Naive thymus-derived CD8-positive, alpha-beta T cell (primary cell): ENCODE measurements around the gene NAGS. TPM values are rescaled to one million over a fixed set of nuclear protein-coding genes. Genes with fewer than 3 reads are reported as not detected.
"Not testable (repeated sequence)": the region's sequence is repeated elsewhere in the genome, so short reads cannot be mapped to it uniquely, and the experiment has no call there.

Experiments used
- ATAC-seq, 2 donors: fragments of 150-1000 bp; cut with Tn5 transposase in 1 of 2; sonication (Bioruptor Pico), chemical (Tn5 transposase) in 1 of 2; 1 replicate in 1 of 2; 2 replicates in 1 of 2; pipeline ENCODE4 v1.10.0; 2021; ENCODE audit warnings: mild to moderate bottlenecking in 2 of 2, moderate library complexity in 2 of 2
- POLR2A ChIA-PET: fragments of 350-600 bp; sonication (Branson Sonifier 250); formaldehyde crosslinking; loops from one replicate; lab custom pipeline; 2021; ENCODE audit warnings: antibody characterized with exemption; lab: Charles Lee
- DNase-seq, 10 donors: peaks; one replicate each; pipeline versions ENCODE4 v3.0.0 to v3.0.0-alpha.2; 2020 to 2022
- H3K27ac Mint-ChIP-seq, 10 donors: one replicate each; pipeline ENCODE4 v1.8.0; 2020 to 2022; ENCODE audit warnings: mild to moderate bottlenecking in 10 of 10, mixed read lengths in 10 of 10, moderate library complexity in 4 of 10, inconsistent platforms in 1 of 10
- H3K27me3 Mint-ChIP-seq, 5 donors: one replicate each; pipeline ENCODE4 v1.8.0; 2021 to 2022; ENCODE audit warnings: mixed read lengths in 5 of 5
- H3K36me3 Mint-ChIP-seq, 3 donors: one replicate each; pipeline ENCODE4 v1.8.0; 2020 to 2022; ENCODE audit warnings: mixed read lengths in 3 of 3, mild to moderate bottlenecking in 2 of 3, inconsistent platforms in 1 of 3
- H3K4me1 Mint-ChIP-seq, 4 donors: one replicate each; pipeline ENCODE4 v1.8.0; 2021 to 2022; ENCODE audit warnings: mixed read lengths in 4 of 4
- H3K4me3 Mint-ChIP-seq, 10 donors: one replicate each; pipeline ENCODE4 v1.8.0; 2020 to 2022; ENCODE audit warnings: mild to moderate bottlenecking in 10 of 10, mixed read lengths in 10 of 10, moderate library complexity in 6 of 10, inconsistent platforms in 1 of 10
- H3K9me3 Mint-ChIP-seq, 9 donors: one replicate each; pipeline ENCODE4 v1.8.0; 2020 to 2022; ENCODE audit warnings: mixed read lengths in 9 of 9, mild to moderate bottlenecking in 3 of 9, inconsistent platforms in 1 of 9, moderate library complexity in 1 of 9
- polyA plus RNA-seq, 3 donors: library from polyadenylated mRNA; unstranded; fragments of 300-500 nt; fragmentation: Illumina TruSeq; gene quantifications; one replicate each; pipeline ENCODE4 v1.2.3, GENCODE V29; 2021
- total RNA-seq, 8 experiments: library from RNA in 2 of 8; stranded (reverse) in 2 of 8; gene quantifications; one replicate each; pipeline ENCODE4 v1.2.3 and lab custom pipeline; 2021 to 2026

NAGS gene
- total and polyA plus RNA-seq, 5 experiments from 2014 or later: 0.19 to 0.96 (median 0.59) TPM

DNA sequence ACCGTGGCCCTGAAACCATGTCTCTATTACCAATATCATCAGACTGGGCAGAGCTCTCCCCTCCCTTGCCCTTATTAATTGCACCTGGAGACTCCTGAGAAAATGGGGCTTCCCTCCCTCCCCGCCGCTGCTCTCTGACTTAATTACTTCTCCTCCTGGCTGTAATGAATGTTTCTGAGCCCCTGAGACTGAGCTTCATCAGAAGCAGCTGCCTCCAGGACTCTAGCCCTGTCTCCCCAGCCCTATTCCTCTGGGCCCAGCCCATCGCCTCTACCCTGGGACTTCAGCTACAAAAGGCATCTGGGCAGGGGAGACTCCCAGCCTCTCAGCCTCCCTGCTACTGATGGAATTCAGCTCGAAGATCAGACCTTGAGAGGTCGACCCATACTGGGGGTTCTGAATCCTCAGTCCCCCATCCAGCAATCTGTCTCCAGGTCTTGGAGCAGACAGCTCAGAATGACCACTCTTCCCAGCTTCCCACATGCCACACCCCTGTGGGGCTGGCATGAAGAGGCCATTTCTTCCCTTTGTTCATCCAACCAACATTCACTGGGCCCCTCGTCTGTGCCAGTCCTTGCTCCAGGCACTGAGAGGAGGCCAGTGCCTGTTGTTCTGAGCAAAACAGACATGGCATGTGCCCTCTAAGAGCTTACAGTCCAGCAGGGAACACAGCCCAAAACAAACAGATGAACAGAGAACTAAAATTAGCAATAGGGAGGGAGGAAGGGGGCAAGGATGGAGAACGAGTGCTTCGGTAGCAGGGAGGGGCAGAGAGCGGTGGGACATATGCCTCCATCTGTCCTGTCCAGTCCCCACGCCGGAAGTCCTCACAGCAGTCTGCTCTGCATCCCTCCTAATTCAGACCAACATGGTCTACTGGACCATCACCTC lies 17.0 kb upstream of the NAGS start:
- ATAC-seq (no peak), DNase-seq (no peak)
- POLR2A ChIA-PET: interaction anchor here (0.5 kb wide), 1 partner anchor 77 kb away, joined by 3 read pairs; no protein-coding TSS in a partner anchor
- Mint-ChIP-seq H3K4me1 (peaks cover 0 to 3% (median 2%) of the 10 kb centered on the region in 4 donors), H3K27me3 (peaks cover 4 to 50% (median 36%) of the 10 kb centered on the region in 5 donors), H3K9me3 (no peaks in the 10 kb centered on the region), H3K36me3 (no peaks in the 10 kb centered on the region), H3K4me3 (no peak overlapping the region), H3K27ac (peak overlapping the region in 2 of 10 donors; percentile 37 to 68)

DNA sequence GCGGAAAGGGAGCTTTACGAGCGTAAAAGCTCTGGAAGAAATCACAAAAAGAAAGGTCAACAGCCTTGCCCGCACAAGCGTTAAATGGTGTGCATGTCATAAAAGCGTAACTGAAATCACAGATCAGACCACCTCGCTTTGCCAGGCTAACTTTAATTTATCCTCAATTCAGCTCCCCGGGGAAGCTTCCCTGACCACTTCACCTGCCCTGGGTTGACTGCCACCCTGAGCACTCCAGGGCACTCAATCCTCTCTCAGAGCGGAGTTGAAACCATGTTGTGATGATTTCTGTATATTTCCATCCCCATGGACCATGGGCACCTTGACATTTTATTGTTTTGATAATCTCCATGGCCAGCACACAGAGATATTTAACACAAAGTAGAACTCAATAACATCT lies 16.1 kb upstream of the NAGS start:
- DNase-seq: no peak
- Mint-ChIP-seq H3K27ac (no peak overlapping the region), H3K27me3 (peaks cover 3 to 41% (median 30%) of the 10 kb centered on the region in 5 donors), H3K9me3 (no peaks in the 10 kb centered on the region), H3K4me3 (no peak overlapping the region), H3K36me3 (no peaks in the 10 kb centered on the region), H3K4me1 (peaks cover 0 to 2% (median 1%) of the 10 kb centered on the region in 4 donors)
- POLR2A ChIA-PET: no interaction called here
- ATAC-seq: no peak

DNA sequence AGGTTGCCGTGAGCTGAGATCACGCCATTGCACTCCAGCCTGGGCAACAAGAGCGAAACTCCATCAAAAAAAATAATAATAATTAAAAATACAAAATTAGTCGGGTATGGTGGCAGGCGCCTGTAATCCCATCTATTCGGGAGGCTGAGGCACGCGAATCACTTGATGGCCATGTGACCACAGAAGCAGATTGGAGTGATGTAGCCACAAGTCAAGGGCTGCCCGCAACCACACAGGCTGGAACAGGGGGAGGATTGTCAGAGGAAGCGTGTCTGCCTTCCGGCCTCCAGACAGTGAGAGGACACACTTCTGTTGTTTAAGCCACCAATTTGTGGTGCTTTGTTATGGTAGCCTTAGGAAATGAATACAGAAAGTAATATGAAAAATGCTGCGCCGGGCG lies 11.8 kb upstream of the NAGS start:
- H3K27ac Mint-ChIP-seq: no peak overlapping the region
- H3K4me1 Mint-ChIP-seq: peaks cover 0 to 2% (median 2%) of the 10 kb centered on the region in 4 donors
- H3K4me3 Mint-ChIP-seq: no peak overlapping the region
- H3K36me3 Mint-ChIP-seq: no peaks in the 10 kb centered on the region
- ATAC-seq (no peak), DNase-seq (no peak)
- H3K27me3 Mint-ChIP-seq: peaks cover 6 to 33% (median 14%) of the 10 kb centered on the region in 5 donors
- POLR2A ChIA-PET: no interaction called here
- H3K9me3 Mint-ChIP-seq: no peaks in the 10 kb centered on the region

DNA sequence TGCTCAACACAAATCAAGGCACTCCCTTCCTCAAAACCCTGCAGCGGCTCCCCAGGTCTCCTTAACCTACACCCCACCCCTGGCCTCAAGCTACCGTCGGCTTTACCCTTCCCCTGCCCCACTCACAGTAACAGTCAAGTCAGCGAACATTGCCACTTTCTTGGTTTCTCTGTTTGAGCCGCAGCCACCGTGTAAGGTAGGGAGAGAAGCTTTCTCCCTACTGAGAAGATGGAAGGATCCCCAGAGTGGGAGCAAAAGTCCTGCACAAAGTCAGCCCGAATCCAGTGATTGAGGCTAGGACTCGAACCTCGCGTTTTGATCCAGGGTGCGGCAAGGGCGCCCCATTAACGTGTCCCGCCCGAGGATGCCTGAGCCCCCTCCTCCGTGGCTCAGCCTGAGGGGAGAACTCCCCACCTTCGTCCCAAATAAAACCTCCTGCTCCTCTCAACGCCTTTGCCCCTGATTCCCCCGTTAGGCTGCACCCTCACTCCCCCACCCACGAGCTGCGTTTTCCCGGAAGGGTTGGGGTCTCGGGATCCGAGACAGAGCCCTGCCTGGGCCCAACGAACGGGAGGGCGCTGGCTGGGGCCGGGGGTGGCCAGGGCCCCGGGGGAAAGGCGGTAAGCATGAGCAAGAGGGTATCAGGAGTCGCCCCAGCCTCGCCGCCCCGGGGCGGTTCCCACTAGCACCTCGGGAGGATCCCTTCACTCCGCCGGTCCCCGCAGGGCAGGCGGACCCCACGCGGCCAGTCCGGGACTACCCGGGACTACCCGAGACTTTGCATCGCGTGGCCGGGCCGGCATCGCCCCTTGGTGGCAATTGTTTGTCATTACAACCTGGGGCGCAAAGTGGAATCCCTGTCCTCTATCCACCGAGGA lies 9.9 kb upstream of the NAGS start:
- DNase-seq (peak; percentile 56 to 78 (median 67)), ATAC-seq (peak; percentile 94 to 98)
- POLR2A ChIA-PET: no interaction called here
- Mint-ChIP-seq H3K9me3 (no peaks in the 10 kb centered on the region), H3K36me3 (no peaks in the 10 kb centered on the region), H3K4me1 (peaks cover 0 to 2% (median 2%) of the 10 kb centered on the region in 4 donors), H3K4me3 (peak overlapping the region in 5 of 10 donors; percentile 14 to 62 (median 26)), H3K27me3 (peaks cover 6 to 30% (median 15%) of the 10 kb centered on the region in 5 donors), H3K27ac (no peak overlapping the region)

DNA sequence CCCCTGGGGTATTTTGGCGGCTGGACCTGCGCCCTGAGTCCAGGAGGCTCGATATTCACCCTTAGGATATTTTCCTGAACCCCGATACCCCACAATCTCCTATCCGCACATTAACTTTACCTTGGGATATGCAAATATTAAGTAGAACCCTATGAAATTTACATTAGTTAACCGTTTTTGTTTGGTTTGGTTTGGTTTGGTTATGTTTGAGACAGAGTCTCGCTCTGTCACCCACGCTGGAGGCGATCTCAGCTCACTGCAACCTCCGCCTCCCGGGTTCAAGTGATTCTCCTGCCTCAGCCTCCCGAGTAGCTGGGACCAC lies 9.3 kb upstream of the NAGS start:
- Mint-ChIP-seq H3K36me3 (no peaks in the 10 kb centered on the region), H3K4me1 (peaks cover 0 to 2% (median 2%) of the 10 kb centered on the region in 4 donors), H3K27ac (peak overlapping the region in 1 of 10 donors; percentile 24), H3K27me3 (peaks cover 6 to 29% (median 15%) of the 10 kb centered on the region in 5 donors), H3K4me3 (peak overlapping the region in 1 of 10 donors; percentile 52), H3K9me3 (no peaks in the 10 kb centered on the region)
- ATAC-seq (no peak), DNase-seq (no peak)
- POLR2A ChIA-PET: no interaction called here

DNA sequence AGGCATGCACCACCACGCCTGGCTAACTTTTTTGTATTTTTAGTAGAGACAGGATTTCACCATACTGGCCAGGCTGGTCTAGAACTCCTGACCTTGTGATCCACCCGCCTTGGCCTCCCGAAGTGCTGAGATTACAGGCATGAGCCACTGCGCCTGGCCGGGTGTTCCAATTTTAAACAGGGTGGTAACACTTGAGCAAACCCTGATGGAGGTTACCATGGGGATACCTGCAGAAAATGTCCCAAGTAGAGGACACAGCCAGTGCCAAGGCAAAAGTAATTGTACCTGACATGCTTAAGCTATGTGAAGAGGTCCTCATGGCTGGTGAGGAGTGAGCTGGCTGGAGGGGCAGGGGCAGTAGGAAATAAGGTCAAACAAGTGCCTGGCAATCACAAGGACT lies 7.2 kb upstream of the NAGS start:
- H3K27ac Mint-ChIP-seq, H3K9me3 Mint-ChIP-seq, H3K4me1 Mint-ChIP-seq, ATAC-seq, DNase-seq, POLR2A ChIA-PET, H3K36me3 Mint-ChIP-seq, H3K4me3 Mint-ChIP-seq: not testable (repeated sequence)
- peaks cover 6 to 29% (median 15%) of the 10 kb centered on the region in 5 donors for H3K27me3 Mint-ChIP-seq

DNA sequence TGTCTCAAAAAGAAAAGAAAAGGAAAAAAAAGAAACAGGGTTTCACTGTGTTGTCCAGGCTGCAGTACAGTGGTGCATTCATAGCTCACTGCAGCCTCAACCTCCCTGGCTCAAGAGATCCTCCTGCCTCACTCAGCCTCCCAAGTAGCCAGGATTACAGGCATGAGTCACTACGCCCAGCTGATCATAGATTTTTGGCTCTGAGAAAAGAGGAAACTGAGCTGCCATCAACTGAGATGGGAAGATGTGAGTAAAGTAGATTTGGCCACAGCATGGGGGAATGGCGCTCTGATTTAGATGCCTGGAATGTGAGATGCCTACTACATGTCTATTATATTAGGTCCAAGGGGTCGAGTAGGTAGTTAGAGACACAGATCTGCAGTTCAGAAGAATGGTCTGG lies 5.9 kb upstream of the NAGS start:
- POLR2A ChIA-PET: no interaction called here
- DNase-seq: no peak
- no peak overlapping the region for H3K27ac Mint-ChIP-seq
- H3K36me3 Mint-ChIP-seq: no peaks in the 10 kb centered on the region
- ATAC-seq: no peak
- H3K9me3 Mint-ChIP-seq: no peaks in the 10 kb centered on the region
- peaks cover 0 to 2% (median 2%) of the 10 kb centered on the region in 4 donors for H3K4me1 Mint-ChIP-seq
- H3K4me3 Mint-ChIP-seq: no peak overlapping the region
- peaks cover 6 to 29% (median 13%) of the 10 kb centered on the region in 5 donors for H3K27me3 Mint-ChIP-seq

DNA sequence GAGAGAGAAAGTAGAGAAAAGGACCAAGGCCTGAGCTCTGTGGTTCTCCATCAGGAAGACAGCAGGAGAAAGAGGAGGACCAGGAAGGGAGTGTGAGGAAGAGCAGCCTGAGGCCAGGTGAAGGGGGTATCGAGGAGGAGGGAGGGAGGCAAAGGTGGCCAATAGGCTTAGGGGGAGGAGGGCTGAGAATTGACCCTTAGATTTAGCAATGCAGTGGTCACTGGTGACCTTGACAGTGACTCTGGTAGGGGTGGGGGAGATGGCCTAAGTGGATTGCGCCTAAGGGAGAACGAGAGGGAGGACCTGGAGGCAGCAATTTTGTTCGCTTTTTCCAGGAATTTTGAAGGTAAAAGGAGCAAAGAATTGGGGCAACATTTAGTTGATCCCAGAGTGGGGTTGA lies 5.4 kb upstream of the NAGS start:
- H3K36me3 Mint-ChIP-seq: no peaks in the 10 kb centered on the region
- DNase-seq (no peak), ATAC-seq (no peak)
- peaks cover 6 to 28% (median 13%) of the 10 kb centered on the region in 5 donors for H3K27me3 Mint-ChIP-seq
- peaks cover 0 to 3% (median 2%) of the 10 kb centered on the region in 4 donors for H3K4me1 Mint-ChIP-seq
- H3K4me3 Mint-ChIP-seq: no peak overlapping the region
- no peaks in the 10 kb centered on the region for H3K9me3 Mint-ChIP-seq
- POLR2A ChIA-PET: no interaction called here
- no peak overlapping the region for H3K27ac Mint-ChIP-seq

DNA sequence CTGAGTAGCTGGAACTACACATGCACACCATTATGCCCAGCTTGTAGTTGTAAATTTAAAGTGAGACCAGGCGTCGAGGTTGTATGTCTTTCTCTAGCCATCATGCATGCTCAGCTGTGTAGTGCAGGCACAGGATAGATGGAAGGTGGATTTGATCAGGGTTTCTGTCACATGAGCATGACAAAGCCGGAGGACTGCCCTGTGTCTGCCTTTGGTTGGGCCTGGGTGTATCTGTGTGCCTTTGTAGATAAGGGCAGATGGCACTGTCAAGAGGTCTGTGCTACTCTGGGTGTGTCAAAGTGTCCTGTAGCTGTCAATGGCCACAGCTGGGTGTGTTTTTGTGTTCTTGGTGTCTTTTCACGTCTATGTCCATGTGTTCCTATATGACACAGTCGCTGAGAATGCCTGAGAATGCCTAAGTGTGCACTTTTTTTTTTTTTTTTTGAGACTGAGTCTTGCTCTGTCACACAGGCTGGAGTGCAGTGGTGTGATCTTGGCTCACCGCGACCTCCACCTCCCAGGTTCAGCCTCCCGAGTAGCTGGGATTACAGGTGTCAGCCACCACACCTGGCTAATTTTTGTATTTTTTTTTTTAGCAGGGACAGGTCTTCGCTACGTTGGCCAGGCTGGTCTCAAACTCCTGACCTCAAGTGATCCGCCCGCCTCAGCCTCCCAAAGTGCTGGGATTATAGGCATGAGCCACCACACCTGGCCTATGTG lies 4.1 kb upstream of the NAGS start:
- POLR2A ChIA-PET: interaction anchor here (0.5 to 0.7 kb wide), 2 partner anchors 74 to 746 kb away, joined by 6 to 7 read pairs; no protein-coding TSS in a partner anchor

DNA sequence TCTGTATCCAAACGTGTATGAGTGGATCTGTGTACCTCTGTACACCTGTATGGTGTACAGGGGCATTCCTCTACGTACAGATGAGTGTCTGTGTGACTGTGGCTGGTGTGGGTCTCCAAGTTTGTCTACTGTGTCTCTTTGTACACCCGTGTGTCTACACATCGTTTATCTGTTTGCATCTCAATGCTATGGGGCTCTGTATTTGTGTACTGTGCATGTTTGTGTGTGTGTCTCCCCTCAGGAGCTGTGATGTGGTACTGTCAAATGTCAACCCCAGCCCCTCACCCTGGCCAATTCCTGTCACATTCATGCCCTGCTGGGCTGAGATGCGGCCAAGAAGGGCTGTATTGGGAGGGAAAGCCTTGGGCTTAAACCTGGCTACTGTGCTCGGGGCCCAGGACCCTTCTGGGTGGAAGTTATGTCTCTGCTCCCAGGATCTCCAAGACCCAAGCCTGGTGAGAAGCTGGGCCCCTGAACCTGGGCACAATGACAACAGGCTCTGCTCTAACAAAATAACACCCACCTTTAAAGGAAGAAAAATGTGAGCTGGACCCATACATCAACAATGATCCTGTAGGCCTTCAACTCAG lies 3.5 kb upstream of the NAGS start:
- Mint-ChIP-seq H3K27ac (no peak overlapping the region), H3K36me3 (no peaks in the 10 kb centered on the region), H3K4me1 (peaks cover under 1 to 9% (median 3%) of the 10 kb centered on the region in 4 donors)

More for the DNA sequence above, 4.1 kb upstream of the NAGS start:
- H3K9me3 Mint-ChIP-seq: no peaks in the 10 kb centered on the region
- H3K27ac Mint-ChIP-seq: peak overlapping the region in 1 of 10 donors; percentile 42
- no peak overlapping the region for H3K4me3 Mint-ChIP-seq
- no peaks in the 10 kb centered on the region for H3K36me3 Mint-ChIP-seq
- DNase-seq (no peak), ATAC-seq (no peak)
- H3K4me1 Mint-ChIP-seq: peaks cover 0 to 6% (median under 1%) of the 10 kb centered on the region in 4 donors
- peaks cover 3 to 18% (median 9%) of the 10 kb centered on the region in 5 donors for H3K27me3 Mint-ChIP-seq

DNA sequence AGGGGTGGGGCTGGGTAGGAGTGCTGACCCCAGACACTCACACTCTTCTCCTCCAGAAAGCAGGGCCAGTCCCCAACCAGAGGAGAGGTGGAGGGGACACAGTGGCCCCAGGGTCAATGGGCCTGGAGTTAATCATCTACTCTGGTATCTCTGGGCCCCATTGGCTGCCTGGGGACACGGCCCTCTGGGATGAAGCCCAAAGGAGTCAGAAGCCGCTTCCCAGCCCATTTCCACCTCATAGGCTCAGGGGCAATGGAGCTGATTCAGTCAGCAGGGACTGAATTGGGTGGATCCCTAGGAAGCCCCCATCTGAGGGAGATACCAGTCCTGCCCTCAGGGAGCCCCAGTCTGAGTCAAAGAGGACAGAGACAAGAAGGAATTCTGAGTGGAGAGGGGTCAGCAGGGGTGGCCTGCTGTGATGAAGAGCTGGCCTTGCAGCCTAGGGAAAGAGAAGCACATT lies 2.9 kb upstream of the NAGS start:
- Mint-ChIP-seq H3K4me3 (no peak overlapping the region), H3K27me3 (peaks cover 2 to 11% (median 8%) of the 10 kb centered on the region in 5 donors), H3K36me3 (no peaks in the 10 kb centered on the region), H3K27ac (peak overlapping the region in 1 of 10 donors; percentile 45), H3K4me1 (peaks cover 4 to 14% (median 8%) of the 10 kb centered on the region in 4 donors), H3K9me3 (no peaks in the 10 kb centered on the region)
- POLR2A ChIA-PET: interaction anchor here (1.4 kb wide), 1 partner anchor 25 kb away, joined by 3 read pairs; no protein-coding TSS in a partner anchor
- DNase-seq: no peak
- no peak for ATAC-seq

More for the DNA sequence above, 3.5 kb upstream of the NAGS start:
- Mint-ChIP-seq H3K9me3 (no peaks in the 10 kb centered on the region), H3K27me3 (peaks cover 2 to 13% (median 9%) of the 10 kb centered on the region in 5 donors), H3K4me3 (no peak overlapping the region)
- ATAC-seq: no peak
- no peak for DNase-seq
- POLR2A ChIA-PET: interaction anchor here (0.7 kb wide), 1 partner anchor 74 kb away, joined by 6 read pairs; no protein-coding TSS in a partner anchor
